CD4-positive, alpha-beta T cell (primary cell): ENCODE results near the gene SERPINA6. TPM values are rescaled to one million over a fixed set of nuclear protein-coding genes. Genes with fewer than 3 reads are reported as not detected.

Source experiments
- ATAC-seq: fragments of 200-7000 bp; cut with Tn5 transposase; one replicate; pipeline ENCODE4 v1.10.0; 2022; ENCODE audit warnings: mild to moderate bottlenecking; ENCODE audit not compliant: poor library complexity
- CTCF ChIA-PET: fragments of 350-600 bp; sonication (Branson Sonifier 250); formaldehyde crosslinking; loops from one replicate; lab custom pipeline; 2021; ENCODE audit warnings: antibody characterized with exemption, inconsistent platforms; lab: Charles Lee
- POLR2A ChIA-PET: fragments of 350-600 bp; sonication (Branson Sonifier 250); formaldehyde crosslinking; loops from one replicate; lab custom pipeline; 2021; ENCODE audit warnings: antibody characterized with exemption, inconsistent platforms; lab: Charles Lee
- DNase-seq, 14 experiments: peaks; one replicate each; pipeline ENCODE4 v3.0.0-alpha.2; 2013 to 2020; ENCODE audit warnings: mixed read lengths in 2 of 14
- H3K27ac ChIP-seq, 2 donors: one replicate each; pipeline versions ENCODE4 v1.5.1 to v1.7.0; 2013; ENCODE audit warnings: low read length in 2 of 2, low read depth in 1 of 2, mild to moderate bottlenecking in 1 of 2
- H3K27me3 ChIP-seq, 2 experiments: 1 replicate in 1 of 2; 2 replicates in 1 of 2; pipeline versions ENCODE4 v1.6.1 to v1.7.0; 2013; ENCODE audit warnings: low read length in 2 of 2, control low read depth in 1 of 2, mild to moderate bottlenecking in 1 of 2, moderate library complexity in 1 of 2; ENCODE audit not compliant: insufficient read depth in 2 of 2, control insufficient read depth in 1 of 2
- H3K36me3 ChIP-seq: one replicate; pipeline ENCODE4 v1.6.1; 2013; ENCODE audit warnings: low read length, control low read depth; ENCODE audit not compliant: insufficient read depth
- H3K4me1 ChIP-seq: one replicate; pipeline ENCODE4 v1.6.1; 2013; ENCODE audit warnings: low read length, control low read depth; ENCODE audit not compliant: insufficient read depth
- H3K4me3 ChIP-seq: one replicate; pipeline ENCODE4 v1.5.1; 2013; ENCODE audit warnings: mild to moderate bottlenecking, low read length, moderate library complexity
- H3K9me3 ChIP-seq, 2 experiments: 1 replicate in 1 of 2; 2 replicates in 1 of 2; pipeline versions ENCODE4 v1.6.1 to v1.7.0; 2013; ENCODE audit warnings: low read length in 2 of 2, mild to moderate bottlenecking in 2 of 2, control low read depth in 1 of 2, moderate library complexity in 1 of 2; ENCODE audit not compliant: control insufficient read depth in 1 of 2, insufficient read depth in 1 of 2
- H3K27ac Mint-ChIP-seq: one replicate; pipeline ENCODE4 v1.8.0; 2020; ENCODE audit warnings: mixed read lengths
- H3K27me3 Mint-ChIP-seq: one replicate; pipeline ENCODE4 v1.8.0; 2021; ENCODE audit warnings: mixed read lengths
- H3K36me3 Mint-ChIP-seq: one replicate; pipeline ENCODE4 v1.8.0; 2021; ENCODE audit warnings: low read depth, mixed read lengths
- H3K4me1 Mint-ChIP-seq: one replicate; pipeline ENCODE4 v1.8.0; 2021; ENCODE audit warnings: low read depth, mixed read lengths
- H3K4me3 Mint-ChIP-seq: one replicate; pipeline ENCODE4 v1.8.0; 2020; ENCODE audit warnings: mild to moderate bottlenecking, mixed read lengths
- H3K9me3 Mint-ChIP-seq: one replicate; pipeline ENCODE4 v1.8.0; 2020; ENCODE audit warnings: mixed read lengths
- intact Hi-C, 2 experiments: fragments of 100-400 bp; cut with DNase I in 1 of 2; cut with micrococcal nuclease in 1 of 2; formaldehyde crosslinking; loops; one replicate each; pipeline versions ENCODE4 v1.15.1 to v1.9.0; 2023 to 2025; cut with DNase I, micrococcal nuclease
- total RNA-seq, 174 experiments: library from RNA in 2 of 174; stranded (reverse) in 2 of 174; gene quantifications; one replicate each; pipeline ENCODE4 v1.2.3 and lab custom pipeline; 2021 to 2026
- TF ChIP-seq, protein P1 (sequence below): fragments of 200-600 bp; IDR thresholded peaks from one replicate; pipeline ENCODE4 v1.8.0; 2022; ENCODE audit warnings: antibody characterized with exemption, mild to moderate bottlenecking

Gene SERPINA6
- total RNA-seq, 2 experiments from 2014 or later = not detected

GRCh38 chr14:94342334-94342934, 19.3 kb upstream of the SERPINA6 start:
- Mint-ChIP-seq H3K9me3 (peaks cover 5% of the 10 kb centered on the region), H3K36me3 (no peaks in the 10 kb centered on the region), H3K27ac (no peak overlapping the region), H3K4me3 (no peak overlapping the region), H3K4me1 (peaks cover 30% of the 10 kb centered on the region), H3K27me3 (peaks cover 7% of the 10 kb centered on the region)
- DNase-seq (peak in 2 of 14 experiments; percentile 29 to 62), ATAC-seq (peak; percentile 15)
- no peak overlapping the region for H3K27ac ChIP-seq
- TF ChIP-seq, protein P1, sequence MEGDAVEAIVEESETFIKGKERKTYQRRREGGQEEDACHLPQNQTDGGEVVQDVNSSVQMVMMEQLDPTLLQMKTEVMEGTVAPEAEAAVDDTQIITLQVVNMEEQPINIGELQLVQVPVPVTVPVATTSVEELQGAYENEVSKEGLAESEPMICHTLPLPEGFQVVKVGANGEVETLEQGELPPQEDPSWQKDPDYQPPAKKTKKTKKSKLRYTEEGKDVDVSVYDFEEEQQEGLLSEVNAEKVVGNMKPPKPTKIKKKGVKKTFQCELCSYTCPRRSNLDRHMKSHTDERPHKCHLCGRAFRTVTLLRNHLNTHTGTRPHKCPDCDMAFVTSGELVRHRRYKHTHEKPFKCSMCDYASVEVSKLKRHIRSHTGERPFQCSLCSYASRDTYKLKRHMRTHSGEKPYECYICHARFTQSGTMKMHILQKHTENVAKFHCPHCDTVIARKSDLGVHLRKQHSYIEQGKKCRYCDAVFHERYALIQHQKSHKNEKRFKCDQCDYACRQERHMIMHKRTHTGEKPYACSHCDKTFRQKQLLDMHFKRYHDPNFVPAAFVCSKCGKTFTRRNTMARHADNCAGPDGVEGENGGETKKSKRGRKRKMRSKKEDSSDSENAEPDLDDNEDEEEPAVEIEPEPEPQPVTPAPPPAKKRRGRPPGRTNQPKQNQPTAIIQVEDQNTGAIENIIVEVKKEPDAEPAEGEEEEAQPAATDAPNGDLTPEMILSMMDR = no peak
- no peaks in the 10 kb centered on the region for H3K36me3 ChIP-seq
- peaks cover 0 to 8% of the 10 kb centered on the region in 2 experiments for H3K9me3 ChIP-seq
- intact Hi-C loops = no loop called here
- peaks cover 17% of the 10 kb centered on the region for H3K4me1 ChIP-seq
- no peak overlapping the region for H3K4me3 ChIP-seq
- H3K27me3 ChIP-seq = peaks cover 0 to 4% of the 10 kb centered on the region in 2 experiments
- POLR2A ChIA-PET = no interaction called here
- CTCF ChIA-PET = no interaction called here

GRCh38 chr14:94341656-94342333, 18.7 kb upstream of the SERPINA6 start:
- H3K9me3 ChIP-seq = peaks cover 0 to 8% of the 10 kb centered on the region in 2 experiments
- Mint-ChIP-seq H3K27me3 (peaks cover 7% of the 10 kb centered on the region), H3K9me3 (peaks cover 5% of the 10 kb centered on the region), H3K36me3 (no peaks in the 10 kb centered on the region), H3K27ac (no peak overlapping the region), H3K4me3 (no peak overlapping the region), H3K4me1 (peaks cover 25% of the 10 kb centered on the region)
- H3K4me3 ChIP-seq = no peak overlapping the region
- POLR2A ChIA-PET = no interaction called here
- DNase-seq (no peak), ATAC-seq (no peak)
- no peaks in the 10 kb centered on the region for H3K36me3 ChIP-seq
- H3K4me1 ChIP-seq = peaks cover 10% of the 10 kb centered on the region
- intact Hi-C loops = no loop called here
- peaks cover 0 to 4% of the 10 kb centered on the region in 2 experiments for H3K27me3 ChIP-seq
- TF ChIP-seq, protein P1 = no peak
- no peak overlapping the region for H3K27ac ChIP-seq
- CTCF ChIA-PET = no interaction called here

DNA sequence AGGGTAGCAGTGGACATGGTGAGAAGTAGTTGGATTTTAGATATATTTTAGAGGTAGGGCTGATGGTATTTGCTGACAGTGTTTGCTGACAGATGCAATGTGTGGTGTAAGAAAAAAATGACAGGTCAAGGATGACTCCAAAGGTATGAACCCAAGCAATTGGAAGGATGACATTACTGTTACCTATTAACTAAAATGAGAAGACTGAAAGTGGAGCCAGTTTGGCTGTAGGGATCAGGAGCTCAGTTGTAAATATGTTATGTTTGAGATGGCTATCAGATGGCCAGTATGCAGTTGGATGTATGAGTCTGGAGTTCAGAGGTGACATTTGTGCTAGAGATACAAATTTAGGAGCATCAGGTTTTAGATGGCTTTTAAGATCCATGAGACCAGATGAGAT, 17.4 kb upstream of the SERPINA6 start:
- TF ChIP-seq, protein P1 = no peak
- Mint-ChIP-seq H3K27ac (no peak overlapping the region), H3K4me1 (peaks cover 19% of the 10 kb centered on the region), H3K36me3 (no peaks in the 10 kb centered on the region), H3K9me3 (peaks cover 5% of the 10 kb centered on the region), H3K4me3 (no peak overlapping the region), H3K27me3 (peaks cover 12% of the 10 kb centered on the region)
- Histone ChIP-seq H3K27ac (no peak overlapping the region), H3K4me3 (no peak overlapping the region), H3K4me1 (peaks cover 3% of the 10 kb centered on the region), H3K27me3 (peaks cover 0 to 4% of the 10 kb centered on the region in 2 experiments), H3K36me3 (no peaks in the 10 kb centered on the region), H3K9me3 (no peaks in the 10 kb centered on the region)
- no peak for ATAC-seq
- ChIA-PET CTCF (no interaction called here), POLR2A (no interaction called here)
- no peak for DNase-seq
- intact Hi-C loops = no loop called here
